ENCODE results near the gene ZNF628.

The ZNF628 gene

GRCh38 chr19:55527197-55528029, 51.0 kb downstream of the ZNF628 start:
- H3K9me2 ChIP-seq (ENCODE audit: low read depth, low read length), result no peaks in the 10 kb centered on the region
- H3K4me1 ChIP-seq (ENCODE audit: insufficient read depth, low read length, severe bottlenecking), result no peaks in the 10 kb centered on the region
- no peaks in the 10 kb centered on the region; the same call in 1 of the 2 replicates for H3K27me3 ChIP-seq (ENCODE audit: insufficient read depth, low read length)
- no peak overlapping the region for H3K4me3 ChIP-seq (ENCODE audit: low read depth, low read length, poor library complexity, severe bottlenecking)
- no peaks in the 10 kb centered on the region for H3K36me3 ChIP-seq (ENCODE audit: insufficient read depth, low read length)
- no peaks in the 10 kb centered on the region for H3F3A ChIP-seq (ENCODE audit: insufficient read depth, low read length)
- H3K79me2 ChIP-seq (ENCODE audit: insufficient read depth, low read length), result no peaks in the 10 kb centered on the region
- TF ChIP-seq, protein P1, sequence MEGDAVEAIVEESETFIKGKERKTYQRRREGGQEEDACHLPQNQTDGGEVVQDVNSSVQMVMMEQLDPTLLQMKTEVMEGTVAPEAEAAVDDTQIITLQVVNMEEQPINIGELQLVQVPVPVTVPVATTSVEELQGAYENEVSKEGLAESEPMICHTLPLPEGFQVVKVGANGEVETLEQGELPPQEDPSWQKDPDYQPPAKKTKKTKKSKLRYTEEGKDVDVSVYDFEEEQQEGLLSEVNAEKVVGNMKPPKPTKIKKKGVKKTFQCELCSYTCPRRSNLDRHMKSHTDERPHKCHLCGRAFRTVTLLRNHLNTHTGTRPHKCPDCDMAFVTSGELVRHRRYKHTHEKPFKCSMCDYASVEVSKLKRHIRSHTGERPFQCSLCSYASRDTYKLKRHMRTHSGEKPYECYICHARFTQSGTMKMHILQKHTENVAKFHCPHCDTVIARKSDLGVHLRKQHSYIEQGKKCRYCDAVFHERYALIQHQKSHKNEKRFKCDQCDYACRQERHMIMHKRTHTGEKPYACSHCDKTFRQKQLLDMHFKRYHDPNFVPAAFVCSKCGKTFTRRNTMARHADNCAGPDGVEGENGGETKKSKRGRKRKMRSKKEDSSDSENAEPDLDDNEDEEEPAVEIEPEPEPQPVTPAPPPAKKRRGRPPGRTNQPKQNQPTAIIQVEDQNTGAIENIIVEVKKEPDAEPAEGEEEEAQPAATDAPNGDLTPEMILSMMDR (IDR thresholded peaks at IDR 0.05; ENCODE audit: low read length), result no peak
- no peak for TF ChIP-seq EZH2 (IDR thresholded peaks at IDR 0.05; ENCODE audit: borderline replicate concordance, low read length)
- H4K20me1 ChIP-seq (ENCODE audit: insufficient read depth, low read length), result no peaks in the 10 kb centered on the region
- no peak overlapping the region for H3K4me2 ChIP-seq (ENCODE audit: low read length)
- H3K9ac ChIP-seq (ENCODE audit: low read length), result no peak overlapping the region
- H3K27ac ChIP-seq (ENCODE audit: low read depth, low read length, poor library complexity, severe bottlenecking), result no peak overlapping the region
- no peaks in the 10 kb centered on the region for H3K9me3 ChIP-seq (ENCODE audit: low read length)
- H2AFZ ChIP-seq (ENCODE audit: low read length), result no peak overlapping the region

DNA sequence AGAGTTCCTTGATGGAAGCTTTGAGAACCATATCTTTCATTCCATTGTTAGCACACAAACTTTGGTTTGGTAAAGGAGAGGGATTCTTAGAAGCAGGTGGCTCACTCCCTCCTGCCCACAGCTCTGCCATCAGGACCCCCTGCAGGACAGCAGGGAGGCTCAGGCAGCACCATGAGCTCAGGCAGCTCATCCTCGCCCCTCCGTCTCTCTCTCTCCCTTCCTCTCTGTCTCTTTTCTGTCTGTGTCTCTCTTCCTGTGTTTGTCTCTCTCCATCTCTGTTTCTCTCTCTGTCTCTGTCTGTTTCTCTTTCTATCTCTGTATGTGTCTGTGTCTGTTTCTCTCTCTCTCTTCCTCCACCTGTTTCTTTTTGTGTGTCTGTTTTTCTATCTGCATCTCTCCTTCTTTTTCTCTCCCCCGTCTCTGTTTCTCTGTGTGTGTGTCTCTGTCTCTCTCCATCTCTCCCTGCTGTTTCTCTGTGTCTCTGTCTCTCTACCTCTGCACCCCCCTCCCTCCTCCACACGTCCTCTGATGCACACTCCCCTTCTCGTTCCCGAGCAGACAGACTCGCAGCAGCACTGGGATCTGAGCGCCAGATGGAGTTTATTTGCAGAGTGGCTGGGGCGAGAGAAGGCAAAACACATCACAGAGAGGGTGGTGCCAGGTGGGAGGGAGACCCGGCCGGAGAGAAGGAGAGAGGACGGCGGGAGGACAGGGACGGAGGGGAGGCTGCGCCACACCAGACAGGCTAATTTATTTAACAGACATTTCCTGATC, 51.8 kb downstream of the ZNF628 start:
- Histone ChIP-seq H3K27ac (ENCODE audit: low read depth, low read length, poor library complexity, severe bottlenecking) (no peak overlapping the region), H3K9me3 (ENCODE audit: low read length) (no peaks in the 10 kb centered on the region), H3K79me2 (ENCODE audit: insufficient read depth, low read length) (no peaks in the 10 kb centered on the region), H3K27me3 (ENCODE audit: insufficient read depth, low read length) (no peaks in the 10 kb centered on the region; the same call in 1 of the 2 replicates), H3K9me2 (ENCODE audit: low read depth, low read length) (no peaks in the 10 kb centered on the region), H3F3A (ENCODE audit: insufficient read depth, low read length) (no peaks in the 10 kb centered on the region), H4K20me1 (ENCODE audit: insufficient read depth, low read length) (no peaks in the 10 kb centered on the region), H3K9ac (ENCODE audit: low read length) (no peak overlapping the region), H3K4me2 (ENCODE audit: low read length) (no peak overlapping the region), H2AFZ (ENCODE audit: low read length) (no peak overlapping the region), H3K4me1 (ENCODE audit: insufficient read depth, low read length, severe bottlenecking) (no peaks in the 10 kb centered on the region), H3K4me3 (ENCODE audit: low read depth, low read length, poor library complexity, severe bottlenecking) (no peak overlapping the region), H3K36me3 (ENCODE audit: insufficient read depth, low read length) (no peaks in the 10 kb centered on the region)
- TF ChIP-seq EZH2 (IDR thresholded peaks at IDR 0.05; ENCODE audit: borderline replicate concordance, low read length), result no peak
- TF ChIP-seq, protein P1 (IDR thresholded peaks at IDR 0.05; ENCODE audit: low read length), result no peak

GRCh38 chr19:55529636-55530234, 53.3 kb downstream of the ZNF628 start:
- H2AFZ ChIP-seq (ENCODE audit: low read length), result no peak overlapping the region
- no peaks in the 10 kb centered on the region for H3F3A ChIP-seq (ENCODE audit: insufficient read depth, low read length)
- no peaks in the 10 kb centered on the region for H3K4me1 ChIP-seq (ENCODE audit: insufficient read depth, low read length, severe bottlenecking)
- no peak for TF ChIP-seq EZH2 (IDR thresholded peaks at IDR 0.05; ENCODE audit: borderline replicate concordance, low read length)
- TF ChIP-seq, protein P1 (IDR thresholded peaks at IDR 0.05; ENCODE audit: low read length), result no peak
- no peaks in the 10 kb centered on the region for H3K9me2 ChIP-seq (ENCODE audit: low read depth, low read length)
- H3K27ac ChIP-seq (ENCODE audit: low read depth, low read length, poor library complexity, severe bottlenecking), result no peak overlapping the region
- H3K9me3 ChIP-seq (ENCODE audit: low read length), result no peaks in the 10 kb centered on the region
- no peaks in the 10 kb centered on the region for H4K20me1 ChIP-seq (ENCODE audit: insufficient read depth, low read length)
- H3K79me2 ChIP-seq (ENCODE audit: insufficient read depth, low read length), result no peaks in the 10 kb centered on the region
- H3K4me2 ChIP-seq (ENCODE audit: low read length), result no peak overlapping the region
- H3K27me3 ChIP-seq (ENCODE audit: insufficient read depth, low read length), result no peaks in the 10 kb centered on the region
- no peak overlapping the region for H3K4me3 ChIP-seq (ENCODE audit: low read depth, low read length, poor library complexity, severe bottlenecking)
- H3K36me3 ChIP-seq (ENCODE audit: insufficient read depth, low read length), result no peaks in the 10 kb centered on the region
- no peak overlapping the region for H3K9ac ChIP-seq (ENCODE audit: low read length)
